Tibial nerve (tissue), 4 donors: ENCODE results near the gene OR2AP1.

Source experiments
- EP300 ChIP-seq, 2 donors: sonication (generic); formaldehyde crosslinking; IDR thresholded peaks; one replicate each; pipeline ENCODE4 v1.6.1; 2017; ENCODE audit warnings: antibody characterized with exemption in 2 of 2, mild to moderate bottlenecking in 1 of 2
- POLR2A ChIP-seq, 2 donors: fragments of 450-650 bp; IDR thresholded peaks; one replicate each; pipeline ENCODE4 v1.6.1; 2017; ENCODE audit warnings: antibody characterized with exemption in 2 of 2, mild to moderate bottlenecking in 2 of 2, moderate library complexity in 2 of 2
- TF ChIP-seq, protein P1 (sequence below), 5 experiments: fragments of 200-600 bp in 3 of 5; fragments of 450-650 bp in 2 of 5; sonication (generic) in 3 of 5; IDR thresholded peaks; one replicate each; pipeline ENCODE4 v1.5.1; 2016 to 2019; ENCODE audit warnings: antibody characterized with exemption in 5 of 5, mild to moderate bottlenecking in 3 of 5, moderate library complexity in 2 of 5

DNA sequence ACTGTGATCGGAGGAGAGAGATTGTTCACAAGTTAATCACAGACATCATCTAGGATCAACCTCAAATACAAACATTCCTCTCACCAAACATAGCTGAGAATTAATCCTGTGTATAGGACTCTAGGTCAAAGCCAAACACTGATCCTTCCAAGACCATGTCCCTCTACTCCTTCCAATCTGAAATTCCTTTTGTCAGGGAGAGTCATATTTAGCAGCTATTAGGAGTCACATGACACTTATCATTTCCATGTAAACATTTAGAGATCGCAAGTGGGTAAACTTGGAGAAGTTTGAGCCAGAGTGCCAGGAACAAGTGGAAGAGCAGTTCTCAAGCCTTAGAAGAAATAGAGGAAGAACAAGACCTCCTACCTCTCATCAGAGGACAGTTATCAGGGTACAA, 13.5 kb downstream of the OR2AP1 start:
- TF ChIP-seq, protein P1, sequence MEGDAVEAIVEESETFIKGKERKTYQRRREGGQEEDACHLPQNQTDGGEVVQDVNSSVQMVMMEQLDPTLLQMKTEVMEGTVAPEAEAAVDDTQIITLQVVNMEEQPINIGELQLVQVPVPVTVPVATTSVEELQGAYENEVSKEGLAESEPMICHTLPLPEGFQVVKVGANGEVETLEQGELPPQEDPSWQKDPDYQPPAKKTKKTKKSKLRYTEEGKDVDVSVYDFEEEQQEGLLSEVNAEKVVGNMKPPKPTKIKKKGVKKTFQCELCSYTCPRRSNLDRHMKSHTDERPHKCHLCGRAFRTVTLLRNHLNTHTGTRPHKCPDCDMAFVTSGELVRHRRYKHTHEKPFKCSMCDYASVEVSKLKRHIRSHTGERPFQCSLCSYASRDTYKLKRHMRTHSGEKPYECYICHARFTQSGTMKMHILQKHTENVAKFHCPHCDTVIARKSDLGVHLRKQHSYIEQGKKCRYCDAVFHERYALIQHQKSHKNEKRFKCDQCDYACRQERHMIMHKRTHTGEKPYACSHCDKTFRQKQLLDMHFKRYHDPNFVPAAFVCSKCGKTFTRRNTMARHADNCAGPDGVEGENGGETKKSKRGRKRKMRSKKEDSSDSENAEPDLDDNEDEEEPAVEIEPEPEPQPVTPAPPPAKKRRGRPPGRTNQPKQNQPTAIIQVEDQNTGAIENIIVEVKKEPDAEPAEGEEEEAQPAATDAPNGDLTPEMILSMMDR (IDR thresholded peaks at IDR 0.05): no peak
- TF ChIP-seq POLR2A (IDR thresholded peaks at IDR 0.05): no peak
- no peak for TF ChIP-seq EP300 (IDR thresholded peaks at IDR 0.05)
